ENCODE data around the gene SMIM24.
"Not testable (repeated sequence)": the region's sequence is repeated elsewhere in the genome, so short reads cannot be mapped to it uniquely, and the experiment has no call there.

Gene SMIM24

GRCh38 chr19:3453840-3454239, 26.5 kb downstream of the SMIM24 start:
- Histone ChIP-seq H3K27me3 (ENCODE audit: insufficient read depth, low read length, poor library complexity) (no peaks in the 10 kb centered on the region), H4K20me1 (ENCODE audit: insufficient read depth, low read length) (peaks cover 27% of the 10 kb centered on the region), H2AFZ (ENCODE audit: low read depth, low read length) (no peak overlapping the region), H3K9ac (ENCODE audit: low read depth, low read length) (no peak overlapping the region), H3K79me2 (ENCODE audit: insufficient read depth, low read length) (no peaks in the 10 kb centered on the region), H3K4me2 (ENCODE audit: insufficient read depth, low read length) (no peak overlapping the region), H3K27ac (ENCODE audit: low read length) (no peak overlapping the region), H3K4me1 (ENCODE audit: insufficient read depth, low read length) (no peaks in the 10 kb centered on the region), H3K36me3 (ENCODE audit: insufficient read depth, low read length) (peaks cover 65% of the 10 kb centered on the region), H3K9me3 (ENCODE audit: insufficient read depth, low read length, severe bottlenecking) (no peaks in the 10 kb centered on the region), H3K4me3 (ENCODE audit: low read depth in 1 of 2, low read length in 2 of 2) (no peak overlapping the region)
- TF ChIP-seq EZH2 (IDR thresholded peaks at IDR 0.05; ENCODE audit: borderline replicate concordance, low read depth, low read length, severe bottlenecking): no peak
- no peak for ATAC-seq (ENCODE audit: insufficient read depth, low read depth)
- no peak for DNase-seq

- ATAC-seq (ENCODE audit: insufficient read depth, low read depth); H3K79me2 ChIP-seq (ENCODE audit: insufficient read depth, low read length); H3K4me3 ChIP-seq (ENCODE audit: low read depth in 1 of 2, low read length in 2 of 2); H3K4me1 ChIP-seq (ENCODE audit: insufficient read depth, low read length); H3K4me2 ChIP-seq (ENCODE audit: insufficient read depth, low read length); H2AFZ ChIP-seq (ENCODE audit: low read depth, low read length); H3K9ac ChIP-seq (ENCODE audit: low read depth, low read length); H3K9me3 ChIP-seq (ENCODE audit: insufficient read depth, low read length, severe bottlenecking); DNase-seq; H3K27ac ChIP-seq (ENCODE audit: low read length); H3K27me3 ChIP-seq (ENCODE audit: insufficient read depth, low read length, poor library complexity): not testable (repeated sequence)
- peaks cover 72% of the 10 kb centered on the region for H3K36me3 ChIP-seq (ENCODE audit: insufficient read depth, low read length)
- peaks cover 22% of the 10 kb centered on the region for H4K20me1 ChIP-seq (ENCODE audit: insufficient read depth, low read length)
Observed at GRCh38 chr19:3452942-3453214, 27.4 kb downstream of the SMIM24 start.

- no peak overlapping the region for H3K27ac ChIP-seq (ENCODE audit: low read length)
- no peak overlapping the region for H3K4me2 ChIP-seq (ENCODE audit: insufficient read depth, low read length)
- H3K4me1 ChIP-seq (ENCODE audit: insufficient read depth, low read length): no peaks in the 10 kb centered on the region
- H3K79me2 ChIP-seq (ENCODE audit: insufficient read depth, low read length): no peaks in the 10 kb centered on the region
- H3K9ac ChIP-seq (ENCODE audit: low read depth, low read length): no peak overlapping the region
- H3K4me3 ChIP-seq (ENCODE audit: low read depth in 1 of 2, low read length in 2 of 2): no peak overlapping the region
- no peak for ATAC-seq (ENCODE audit: insufficient read depth, low read depth)
- no peaks in the 10 kb centered on the region for H3K27me3 ChIP-seq (ENCODE audit: insufficient read depth, low read length, poor library complexity)
- no peaks in the 10 kb centered on the region for H3K9me3 ChIP-seq (ENCODE audit: insufficient read depth, low read length, severe bottlenecking)
- peaks cover 18% of the 10 kb centered on the region for H4K20me1 ChIP-seq (ENCODE audit: insufficient read depth, low read length)
- TF ChIP-seq CTCF (IDR thresholded peaks at IDR 0.05; ENCODE audit: borderline replicate concordance, extremely low read depth, low read length, poor library complexity, severe bottlenecking): no peak
- no peak for TF ChIP-seq EZH2 (IDR thresholded peaks at IDR 0.05; ENCODE audit: borderline replicate concordance, low read depth, low read length, severe bottlenecking)
- H3K36me3 ChIP-seq (ENCODE audit: insufficient read depth, low read length): peaks cover 72% of the 10 kb centered on the region
- no peak for DNase-seq
- H2AFZ ChIP-seq (ENCODE audit: low read depth, low read length): no peak overlapping the region
Observed at GRCh38 chr19:3452171-3452941, 28.0 kb downstream of the SMIM24 start.

- no peak overlapping the region for H3K9ac ChIP-seq (ENCODE audit: low read depth, low read length)
- peaks cover 13% of the 10 kb centered on the region for H4K20me1 ChIP-seq (ENCODE audit: insufficient read depth, low read length)
- no peak overlapping the region for H3K4me2 ChIP-seq (ENCODE audit: insufficient read depth, low read length)
- H3K4me1 ChIP-seq (ENCODE audit: insufficient read depth, low read length): no peaks in the 10 kb centered on the region
- H3K27ac ChIP-seq (ENCODE audit: low read length): no peak overlapping the region
- TF ChIP-seq CTCF (IDR thresholded peaks at IDR 0.05; ENCODE audit: borderline replicate concordance, extremely low read depth, low read length, poor library complexity, severe bottlenecking) (no peak), EZH2 (IDR thresholded peaks at IDR 0.05; ENCODE audit: borderline replicate concordance, low read depth, low read length, severe bottlenecking) (no peak)
- no peak overlapping the region for H2AFZ ChIP-seq (ENCODE audit: low read depth, low read length)
- no peak overlapping the region for H3K4me3 ChIP-seq (ENCODE audit: low read depth in 1 of 2, low read length in 2 of 2)
- H3K9me3 ChIP-seq (ENCODE audit: insufficient read depth, low read length, severe bottlenecking): no peaks in the 10 kb centered on the region
- H3K36me3 ChIP-seq (ENCODE audit: insufficient read depth, low read length): peaks cover 68% of the 10 kb centered on the region
- H3K79me2 ChIP-seq (ENCODE audit: insufficient read depth, low read length): 0 out of 2 replicates have a peak, but pooled peaks cover 2% of the 10 kb centered on the region
- ATAC-seq (ENCODE audit: insufficient read depth, low read depth) (no peak), DNase-seq (no peak)
- H3K27me3 ChIP-seq (ENCODE audit: insufficient read depth, low read length, poor library complexity): no peaks in the 10 kb centered on the region
Observed at GRCh38 chr19:3451451-3451866, 28.9 kb downstream of the SMIM24 start.
